Activated B cell treated with CpG ODN at 0.5 μM for 24 hours (primary cell): ENCODE results near the gene ZNF814. TPM values are rescaled to one million over a fixed set of nuclear protein-coding genes. Genes with fewer than 3 reads are reported as not detected.
"Not testable (repeated sequence)": the region's sequence is repeated elsewhere in the genome, so short reads cannot be mapped to it uniquely, and the experiment has no call there.

Experiments
- ATAC-seq: fragments of 200-7000 bp; cut with Tn5 transposase; one replicate; pipeline ENCODE4 v1.10.0; 2021; ENCODE audit warnings: low read depth, mild to moderate bottlenecking, moderate library complexity
- CTCF ChIA-PET: fragments of 350-600 bp; sonication (Branson Sonifier 250); formaldehyde crosslinking; loops from one replicate; lab custom pipeline; 2021; ENCODE audit warnings: antibody characterized with exemption; lab: Charles Lee
- POLR2A ChIA-PET: fragments of 350-600 bp; sonication (Branson Sonifier 250); formaldehyde crosslinking; loops from one replicate; lab custom pipeline; 2021; ENCODE audit warnings: antibody characterized with exemption; lab: Charles Lee
- DNase-seq: peaks from one replicate; pipeline ENCODE4 v3.0.0; 2022
- H3K27ac Mint-ChIP-seq: one replicate; pipeline ENCODE4 v1.8.0; 2020; ENCODE audit warnings: mixed read lengths
- H3K27me3 Mint-ChIP-seq: one replicate; pipeline ENCODE4 v1.8.0; 2021; ENCODE audit warnings: mixed read lengths
- H3K36me3 Mint-ChIP-seq: one replicate; pipeline ENCODE4 v1.8.0; 2021; ENCODE audit warnings: low read depth, mixed read lengths
- H3K4me1 Mint-ChIP-seq: one replicate; pipeline ENCODE4 v1.8.0; 2021; ENCODE audit warnings: mixed read lengths
- H3K4me3 Mint-ChIP-seq: one replicate; pipeline ENCODE4 v1.8.0; 2020; ENCODE audit warnings: mild to moderate bottlenecking, mixed read lengths
- H3K9me3 Mint-ChIP-seq: one replicate; pipeline ENCODE4 v1.8.0; 2020; ENCODE audit warnings: mixed read lengths
- CTCF ChIP-seq: fragments of 200-600 bp; IDR thresholded peaks from one replicate; pipeline ENCODE4 v1.8.0; 2022; ENCODE audit warnings: antibody characterized with exemption, mild to moderate bottlenecking
- intact Hi-C: fragments of 100-400 bp; cut with micrococcal nuclease; formaldehyde crosslinking; loops from one replicate; pipeline ENCODE4 v1.15.1; 2024
- total RNA-seq: library from RNA; stranded (reverse); gene quantifications from 2 replicates; pipeline ENCODE4 v1.2.3, GENCODE V29; 2022

Gene ZNF814
- total RNA-seq, 1 donor from 2014 or later, result 84.0 TPM

GRCh38 chr19:57914531-57914930 lies 25.7 kb upstream of the ZNF814 start:
- TF ChIP-seq CTCF, result no peak
- no peak for DNase-seq
- H3K36me3 Mint-ChIP-seq, result peaks cover 50% of the 10 kb centered on the region
- H3K27me3 Mint-ChIP-seq, result no peaks in the 10 kb centered on the region
- intact Hi-C loops, result no loop called here
- peaks cover 34% of the 10 kb centered on the region for H3K4me1 Mint-ChIP-seq
- CTCF ChIA-PET, result no interaction called here
- POLR2A ChIA-PET, result interaction anchor here (0.6 kb wide), 2 partner anchors 43 to 63 kb away, joined by 4 to 7 read pairs; no protein-coding TSS in a partner anchor
- ATAC-seq, result no peak
- H3K27ac Mint-ChIP-seq, result no peak overlapping the region
- peak overlapping the region; percentile 94 for H3K4me3 Mint-ChIP-seq
- no peaks in the 10 kb centered on the region for H3K9me3 Mint-ChIP-seq

- Mint-ChIP-seq H3K27me3 (no peaks in the 10 kb centered on the region), H3K9me3 (no peaks in the 10 kb centered on the region), H3K4me3 (no peak overlapping the region), H3K36me3 (peaks cover 54% of the 10 kb centered on the region), H3K4me1 (peaks cover 20% of the 10 kb centered on the region), H3K27ac (no peak overlapping the region)
- CTCF ChIA-PET, result no interaction called here
- no peak for TF ChIP-seq CTCF
- POLR2A ChIA-PET, result interaction anchor here (0.8 kb wide), 1 partner anchor 10 kb away, joined by 11 read pairs; no protein-coding TSS in a partner anchor
- DNase-seq (no peak), ATAC-seq (no peak)
- intact Hi-C loops, result loop anchor here (10.0 kb wide), 1 partner anchor 803 kb away; no protein-coding TSS in a partner anchor
These were observed 18.6 kb upstream of the ZNF814 start for GRCh38 chr19:57907394-57907793.

- ChIA-PET POLR2A (no interaction called here), CTCF (no interaction called here)
- Mint-ChIP-seq H3K36me3 (peaks cover 32% of the 10 kb centered on the region), H3K27ac (peak overlapping the region; percentile 42), H3K9me3 (no peaks in the 10 kb centered on the region), H3K4me3 (peak overlapping the region; percentile 22), H3K4me1 (peaks cover 18% of the 10 kb centered on the region), H3K27me3 (no peaks in the 10 kb centered on the region)
- TF ChIP-seq CTCF, result no peak
- intact Hi-C loops, result loop anchor here (10.0 kb wide), 1 partner anchor 800 kb away; no protein-coding TSS in a partner anchor
- ATAC-seq (peak; percentile 74), DNase-seq (no peak)
These were observed 16.4 kb upstream of the ZNF814 start for GRCh38 chr19:57905258-57905657.

- TF ChIP-seq CTCF, result no peak
These were observed 14.9 kb upstream of the ZNF814 start for GRCh38 chr19:57903618-57904184.

GRCh38 chr19:57900311-57900710 lies 11.5 kb upstream of the ZNF814 start:
- no peak for DNase-seq
- no peak for TF ChIP-seq CTCF
- intact Hi-C loops, result loop anchor here (5.0 to 10.0 kb wide), 2 partner anchors 493 to 796 kb away; no protein-coding TSS in a partner anchor

More at GRCh38 chr19:57903618-57904184, 14.9 kb upstream of the ZNF814 start:
- ChIA-PET CTCF (interaction anchor here (1.1 to 1.6 kb wide), 3 partner anchors 16 to 800 kb away, joined by 3 to 5 read pairs (median 3); no protein-coding TSS in a partner anchor), POLR2A (no interaction called here)
- Mint-ChIP-seq H3K4me1 (peaks cover 18% of the 10 kb centered on the region), H3K27ac (peak overlapping the region; percentile 3), H3K4me3 (no peak overlapping the region), H3K27me3 (no peaks in the 10 kb centered on the region), H3K36me3 (peaks cover 22% of the 10 kb centered on the region), H3K9me3 (no peaks in the 10 kb centered on the region)
- intact Hi-C loops, result loop anchor here (1.0 to 10.0 kb wide), 3 partner anchors 165 to 799 kb away; no protein-coding TSS in a partner anchor
- DNase-seq (no peak), ATAC-seq (no peak)

GRCh38 chr19:57890706-57891105 lies 1.9 kb upstream of the ZNF814 start:
- intact Hi-C loops, POLR2A ChIA-PET, CTCF ChIA-PET: not testable (repeated sequence)

More at GRCh38 chr19:57900311-57900710, 11.5 kb upstream of the ZNF814 start:
- ChIA-PET CTCF (no interaction called here), POLR2A (no interaction called here)
- peaks cover 2% of the 10 kb centered on the region for H3K36me3 Mint-ChIP-seq
- no peak overlapping the region for H3K4me3 Mint-ChIP-seq
- H3K27ac Mint-ChIP-seq, result no peak overlapping the region
- no peaks in the 10 kb centered on the region for H3K9me3 Mint-ChIP-seq
- ATAC-seq, result no peak
- H3K27me3 Mint-ChIP-seq, result no peaks in the 10 kb centered on the region
- peaks cover 14% of the 10 kb centered on the region for H3K4me1 Mint-ChIP-seq

More at GRCh38 chr19:57890706-57891105, 1.9 kb upstream of the ZNF814 start:
- not testable (repeated sequence) for H3K27ac Mint-ChIP-seq, ATAC-seq, DNase-seq, H3K4me3 Mint-ChIP-seq, H3K27me3 Mint-ChIP-seq, H3K9me3 Mint-ChIP-seq
- Mint-ChIP-seq H3K4me1 (peaks cover 25% of the 10 kb centered on the region), H3K36me3 (peaks cover 23% of the 10 kb centered on the region)
